Astrocyte of the hippocampus (primary cell): Measurements from ENCODE around the gene KIF3A.

Experiments
- DNase-seq: peaks from one replicate; pipeline ENCODE4 v3.0.0; 2011; ENCODE audit warnings: low read depth, low spot score

The KIF3A gene

DNA sequence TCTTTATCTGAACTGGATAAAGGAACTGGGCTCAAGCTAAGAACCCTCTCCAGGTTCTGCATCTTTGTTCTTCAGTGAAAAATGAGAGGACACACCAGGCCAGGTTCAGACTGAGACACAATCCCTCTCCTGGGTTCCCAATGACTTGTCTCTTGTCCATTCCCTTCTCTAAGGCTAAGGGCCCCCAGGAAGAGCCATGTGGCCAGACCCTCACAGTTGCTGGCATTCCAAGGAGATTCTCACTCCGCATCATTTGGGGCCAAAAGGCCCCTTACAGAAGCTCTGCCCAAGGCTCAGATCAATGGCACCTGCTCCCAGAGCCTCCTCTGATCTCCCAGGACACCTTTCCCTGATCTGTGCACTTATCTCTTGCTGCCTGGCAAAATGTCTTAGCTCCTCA is 58.6 kb downstream of the KIF3A start:
- DNase-seq: no peak

DNA sequence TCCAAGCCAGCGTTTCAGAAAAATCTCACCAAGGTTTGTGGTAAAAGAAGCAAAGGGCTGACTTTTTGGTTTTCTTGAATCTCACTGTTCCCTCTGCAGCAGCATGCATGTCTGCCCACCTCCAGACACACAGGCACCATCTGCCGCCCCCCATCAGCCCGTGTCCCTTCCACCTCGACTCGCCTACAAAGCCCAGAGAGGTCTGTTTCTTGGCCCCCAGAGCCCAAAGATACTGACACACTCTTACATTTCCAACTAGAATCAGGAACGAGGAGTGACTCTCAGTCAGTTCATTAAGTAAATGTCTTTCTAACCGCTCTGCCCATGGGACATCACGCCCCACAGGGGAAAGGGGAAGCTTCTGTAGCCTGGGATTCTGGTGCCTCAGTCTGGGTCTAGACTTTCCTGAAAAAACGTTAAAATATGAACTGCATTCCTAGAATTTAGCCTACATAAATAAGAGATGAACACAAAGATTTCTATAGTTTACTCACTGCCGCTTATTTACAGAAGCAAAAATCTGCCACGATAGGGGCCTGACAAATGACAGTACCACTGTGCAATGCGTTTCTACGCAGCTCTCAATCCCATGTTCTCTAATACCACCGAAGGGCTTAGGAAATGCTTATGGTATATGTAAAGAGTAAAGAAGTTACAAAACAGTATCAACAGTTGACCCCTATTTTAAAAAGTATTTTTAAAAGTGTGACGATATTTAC is 59.5 kb downstream of the KIF3A start:
- no peak for DNase-seq

DNA sequence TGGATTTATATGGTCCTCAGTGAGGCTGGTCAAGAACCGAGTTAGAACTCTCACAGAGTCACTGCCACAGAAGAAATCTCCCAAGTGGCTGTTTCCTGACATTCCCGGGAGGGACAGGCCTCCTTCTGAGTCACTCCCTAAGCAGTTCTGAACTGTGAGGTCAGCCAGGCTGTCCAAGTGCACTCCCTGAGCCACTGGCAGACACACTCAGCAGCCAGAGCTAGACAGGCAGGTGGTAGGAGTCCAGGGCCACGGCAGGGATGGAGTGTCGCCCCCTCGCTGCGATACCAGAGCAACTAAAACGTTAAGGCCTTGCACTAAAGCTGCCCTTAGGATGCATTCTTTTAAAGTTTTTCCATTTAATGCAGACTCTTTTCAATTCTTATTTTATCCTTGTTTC is 60.2 kb downstream of the KIF3A start:
- DNase-seq: peak; percentile 93

DNA sequence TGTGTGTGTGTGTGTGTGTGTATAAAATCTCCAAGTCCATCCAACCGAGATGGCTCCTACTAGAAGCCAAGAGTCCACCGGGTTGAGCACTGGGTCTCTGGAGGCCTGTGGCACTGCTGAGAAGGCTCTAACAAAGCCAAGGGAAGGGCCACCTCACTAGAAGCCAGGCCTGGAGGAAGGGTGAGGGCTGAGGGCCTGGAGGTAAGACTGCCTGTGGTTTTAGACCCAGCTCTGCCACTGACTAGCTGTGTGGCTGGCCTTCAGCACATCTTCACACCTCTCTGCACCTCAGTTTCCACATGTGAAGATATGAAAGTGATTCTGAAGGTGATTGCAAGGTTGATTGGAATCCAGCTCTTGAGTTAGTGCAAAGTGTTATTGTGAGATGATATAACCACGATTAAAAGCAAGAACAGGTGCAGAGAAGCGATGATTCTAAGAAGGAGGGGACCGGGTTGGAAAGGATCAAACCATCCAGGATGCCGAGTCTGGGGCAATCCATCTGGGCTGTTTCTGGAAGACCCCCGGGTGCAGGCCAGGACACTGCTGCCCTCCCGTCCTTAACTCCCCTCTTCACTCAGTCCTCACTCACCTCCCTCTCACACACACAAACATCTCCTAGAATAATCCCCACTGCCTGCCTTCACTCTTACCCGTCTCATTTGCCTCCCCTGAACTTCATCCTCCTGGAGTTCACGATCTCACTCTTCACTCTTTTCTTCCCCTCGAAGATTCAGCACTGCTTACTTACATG is 61.2 kb downstream of the KIF3A start:
- no peak for DNase-seq

DNA sequence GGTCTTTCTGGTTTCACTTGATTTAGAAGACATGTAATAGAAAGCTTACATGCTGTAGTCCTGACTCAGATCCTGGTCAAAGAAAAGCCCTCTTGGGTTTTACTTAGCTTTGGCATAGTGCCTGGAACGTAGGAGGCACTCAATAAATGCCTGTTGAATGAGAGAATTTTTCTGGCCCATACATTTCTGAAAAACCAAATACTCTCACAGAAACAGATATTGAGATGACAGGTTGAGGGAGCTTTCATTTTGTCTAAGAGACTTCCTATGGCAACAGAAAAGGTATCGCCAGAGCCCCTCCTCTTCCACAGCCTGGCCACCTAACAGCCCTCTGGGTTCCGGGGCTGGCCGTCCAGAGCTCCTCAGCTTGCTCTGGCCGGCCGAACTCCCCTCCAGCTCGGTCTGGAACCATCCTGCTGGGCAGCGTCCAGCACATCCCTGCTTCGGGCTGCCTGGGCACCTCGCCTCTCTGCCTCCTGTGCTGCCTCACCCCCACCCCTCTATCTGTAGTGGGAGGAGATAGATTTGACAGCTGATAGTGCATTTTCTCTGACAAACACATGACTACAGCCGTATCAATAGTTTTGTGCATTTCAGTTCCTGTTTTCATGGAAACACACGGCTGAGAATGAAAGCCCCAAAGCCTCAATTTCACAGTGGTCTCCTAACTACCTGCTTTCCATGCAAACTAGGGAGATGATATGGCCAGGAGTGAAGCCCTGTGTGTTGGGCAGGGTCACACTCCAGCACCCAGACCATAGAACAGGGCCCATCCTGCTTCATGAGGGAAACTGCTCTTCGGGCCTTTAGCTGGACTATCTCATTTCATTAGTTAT is 62.5 kb downstream of the KIF3A start:
- peak; percentile 95 for DNase-seq

DNA sequence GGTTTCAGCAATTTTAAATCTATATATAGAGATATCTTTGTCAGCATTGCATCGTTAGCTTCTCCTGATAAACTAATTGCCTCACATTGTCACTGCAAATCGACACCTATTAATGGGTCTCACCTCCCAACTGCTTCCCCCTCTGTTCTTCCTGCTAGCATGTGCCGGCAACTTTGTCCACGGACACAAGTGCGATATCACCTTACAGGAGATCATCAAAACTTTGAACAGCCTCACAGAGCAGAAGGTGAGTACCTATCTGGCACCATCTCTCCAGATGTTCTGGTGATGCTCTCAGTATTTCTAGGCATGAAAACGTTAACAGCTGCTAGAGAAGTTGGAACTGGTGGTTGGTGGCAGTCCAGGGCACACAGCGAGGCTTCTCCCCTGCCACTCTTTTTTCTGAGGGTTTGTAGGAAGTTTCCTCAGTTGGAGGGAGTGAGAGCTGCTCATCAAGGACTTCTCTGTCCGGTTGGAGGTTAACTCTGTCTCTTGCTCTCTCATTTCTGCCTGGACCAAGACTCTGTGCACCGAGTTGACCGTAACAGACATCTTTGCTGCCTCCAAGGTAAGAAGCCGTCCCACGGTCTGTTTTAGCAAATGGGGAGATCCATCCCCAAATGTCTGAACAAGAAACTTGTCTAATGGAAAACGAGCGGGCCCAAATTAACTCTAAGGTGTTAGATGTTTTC is 63.3 kb downstream of the KIF3A start, which contains the start of gene IL4:
IL4 (plus strand) TSS at position 51 of the 692 bp plus-strand sequence; CDS start at position 113, 62 bp downstream.
- DNase-seq: no peak

DNA sequence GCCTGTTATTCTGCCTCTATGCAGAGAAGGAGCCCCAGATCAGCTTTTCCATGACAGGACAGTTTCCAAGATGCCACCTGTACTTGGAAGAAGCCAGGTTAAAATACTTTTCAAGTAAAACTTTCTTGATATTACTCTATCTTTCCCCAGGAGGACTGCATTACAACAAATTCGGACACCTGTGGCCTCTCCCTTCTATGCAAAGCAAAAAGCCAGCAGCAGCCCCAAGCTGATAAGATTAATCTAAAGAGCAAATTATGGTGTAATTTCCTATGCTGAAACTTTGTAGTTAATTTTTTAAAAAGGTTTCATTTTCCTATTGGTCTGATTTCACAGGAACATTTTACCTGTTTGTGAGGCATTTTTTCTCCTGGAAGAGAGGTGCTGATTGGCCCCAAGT is 63.9 kb downstream of the KIF3A start:
- no peak for DNase-seq

DNA sequence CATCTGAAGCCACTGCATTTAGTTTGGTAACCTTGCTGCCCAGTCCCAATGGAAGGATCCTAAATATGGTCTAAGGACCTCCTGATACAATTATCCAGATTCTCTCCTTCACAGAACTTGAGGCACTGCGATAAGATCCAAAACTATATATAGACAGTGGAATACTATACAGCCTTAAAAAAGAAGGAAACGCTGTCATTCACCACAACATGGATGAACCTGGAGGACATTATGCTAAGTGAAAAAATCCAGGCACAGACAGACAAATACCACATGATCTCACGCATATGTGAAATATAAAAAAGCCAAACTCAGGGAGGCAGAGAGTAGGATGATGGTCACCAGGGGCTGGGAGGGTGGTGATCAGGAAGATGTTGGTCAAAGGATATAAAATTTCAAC is 66.3 kb downstream of the KIF3A start:
- no peak for DNase-seq

DNA sequence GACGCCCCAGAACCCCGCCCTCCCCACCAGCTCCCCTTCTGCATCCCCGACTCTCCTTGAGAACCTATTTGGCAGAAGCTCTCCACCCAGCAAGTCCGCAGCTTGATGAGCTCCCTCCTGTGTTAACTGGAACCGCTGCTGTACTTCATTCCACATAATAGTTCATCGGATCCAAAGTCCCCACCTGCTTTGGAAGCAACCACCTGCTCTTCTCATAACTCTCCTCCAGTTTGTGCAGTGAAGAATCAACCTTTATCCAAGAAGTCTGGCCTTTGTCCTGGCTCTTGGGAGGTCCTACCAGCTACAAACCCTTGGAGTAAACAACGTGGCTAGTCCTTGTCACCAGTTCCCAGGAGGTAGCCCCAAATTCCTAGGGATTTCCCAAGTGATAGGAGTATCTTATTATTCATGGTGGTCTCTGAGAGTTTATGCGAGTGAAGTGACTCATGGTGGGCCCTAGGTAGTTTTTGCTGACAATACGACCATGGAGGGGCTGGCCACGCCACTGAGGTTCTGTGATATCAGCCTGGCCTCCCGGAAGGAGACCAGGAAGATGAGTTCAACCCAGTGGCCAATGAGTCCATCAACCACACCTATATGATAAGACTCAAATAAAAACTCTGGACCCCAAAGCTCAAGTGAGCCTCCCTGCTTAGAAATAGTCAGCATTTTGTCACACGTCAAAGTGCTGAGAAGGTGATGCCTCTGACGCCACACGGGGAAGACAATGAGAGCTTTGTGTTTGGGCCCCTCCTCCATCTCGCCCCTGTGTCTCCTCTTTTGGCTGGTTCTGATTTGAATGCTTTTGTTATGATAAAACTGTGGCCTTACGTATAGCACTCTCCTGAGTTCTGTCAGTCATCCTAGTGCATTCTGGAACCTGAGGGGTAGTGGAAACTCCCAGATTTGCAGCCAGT is 67.1 kb downstream of the KIF3A start:
- no peak for DNase-seq

DNA sequence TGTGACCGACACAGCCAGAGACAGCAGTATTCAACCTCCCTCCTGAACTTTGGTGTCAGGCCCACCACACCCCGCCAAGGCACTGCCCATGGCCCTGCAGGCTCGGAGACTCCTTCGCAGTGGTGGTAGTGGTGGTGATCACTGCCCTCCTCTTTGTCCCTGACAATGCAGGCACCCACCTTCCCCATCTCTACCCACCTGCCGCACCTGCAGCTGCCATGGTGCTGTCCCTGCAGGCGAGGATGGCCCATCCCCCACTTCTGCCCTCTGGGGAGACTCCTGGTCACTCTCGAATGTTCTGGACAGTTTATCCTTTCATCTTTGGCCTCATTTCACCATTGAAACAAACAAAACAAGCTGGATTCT is 67.9 kb downstream of the KIF3A start:
- DNase-seq: no peak

DNA sequence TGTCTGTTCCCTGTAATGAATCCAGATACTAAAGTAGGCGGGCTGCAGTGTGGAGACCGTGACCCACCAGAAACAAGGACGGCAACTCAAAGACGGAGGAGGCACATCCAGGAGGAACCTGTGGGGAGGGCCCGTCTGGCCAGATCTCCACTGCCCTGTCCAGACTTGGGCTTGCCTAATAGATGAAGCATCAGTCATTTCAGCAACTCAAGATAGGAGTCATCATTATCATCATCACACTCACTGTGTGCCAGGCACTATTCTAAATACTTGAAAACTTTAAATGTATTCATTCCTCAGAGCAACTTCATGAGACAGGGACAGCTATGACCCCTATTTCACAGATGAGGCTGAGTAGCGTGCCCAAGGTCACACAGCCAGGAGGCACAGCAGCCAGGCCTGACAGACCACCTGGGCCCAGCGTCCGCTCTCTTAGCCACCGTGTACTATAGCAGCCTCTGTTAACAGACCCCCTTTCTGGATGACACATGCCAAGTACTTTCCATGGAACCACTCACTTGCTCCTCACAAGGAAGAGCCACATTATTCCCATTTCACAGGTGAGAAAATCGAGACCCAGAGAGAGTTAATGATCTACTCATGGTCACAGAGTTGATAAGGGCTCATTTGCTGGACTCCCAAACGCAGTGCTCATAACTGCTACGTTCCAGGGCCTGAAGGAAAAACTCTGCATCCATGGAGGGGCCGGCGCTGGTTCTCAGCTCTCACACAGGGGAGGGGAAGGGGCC is 68.5 kb downstream of the KIF3A start:
- no peak for DNase-seq

DNA sequence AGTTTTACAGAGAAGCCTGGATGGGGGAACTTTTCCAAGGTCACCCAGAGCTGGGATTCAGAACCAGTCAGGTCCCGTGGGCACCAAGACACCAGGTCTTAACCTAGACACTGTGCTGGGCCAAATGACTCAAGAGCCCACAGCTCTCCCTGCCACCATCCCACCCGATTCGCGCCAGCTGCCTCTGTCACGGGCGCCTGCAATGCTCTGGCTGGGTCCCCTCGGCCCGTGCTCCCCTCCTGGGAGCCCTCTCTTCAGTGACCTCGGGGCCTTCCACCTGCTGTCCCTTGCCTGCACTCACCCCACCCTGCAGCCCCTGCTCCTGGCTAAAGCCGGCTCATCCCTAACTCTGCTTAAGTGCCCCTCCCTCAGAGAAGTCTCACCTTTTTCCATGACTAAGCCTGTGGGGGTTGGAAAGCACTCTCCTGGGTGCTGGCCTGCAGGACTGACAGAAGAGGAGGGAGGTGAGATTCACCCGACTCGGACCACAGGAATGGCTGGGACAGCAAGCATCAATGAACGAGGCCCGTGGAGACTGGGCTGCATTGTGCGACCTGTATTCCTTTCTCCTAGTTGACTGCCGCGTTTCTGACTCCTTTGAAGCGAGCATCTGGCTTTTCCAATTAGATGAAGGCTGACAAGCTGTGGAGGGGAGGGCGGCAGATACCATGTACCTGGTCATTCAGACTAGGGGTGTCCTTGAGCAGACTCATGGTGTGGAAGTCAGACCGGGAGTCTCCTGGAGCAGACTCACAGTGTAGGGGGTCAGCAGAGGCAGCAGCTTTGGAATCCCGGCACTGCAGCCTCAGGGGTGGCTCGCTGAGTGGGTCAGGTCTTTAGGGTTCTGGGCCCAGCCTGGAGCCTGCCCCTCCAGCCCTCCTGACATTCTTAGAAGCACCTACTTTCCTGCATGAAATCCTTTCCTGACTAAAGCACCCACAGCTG is 69.3 kb downstream of the KIF3A start:
- no peak for DNase-seq

DNA sequence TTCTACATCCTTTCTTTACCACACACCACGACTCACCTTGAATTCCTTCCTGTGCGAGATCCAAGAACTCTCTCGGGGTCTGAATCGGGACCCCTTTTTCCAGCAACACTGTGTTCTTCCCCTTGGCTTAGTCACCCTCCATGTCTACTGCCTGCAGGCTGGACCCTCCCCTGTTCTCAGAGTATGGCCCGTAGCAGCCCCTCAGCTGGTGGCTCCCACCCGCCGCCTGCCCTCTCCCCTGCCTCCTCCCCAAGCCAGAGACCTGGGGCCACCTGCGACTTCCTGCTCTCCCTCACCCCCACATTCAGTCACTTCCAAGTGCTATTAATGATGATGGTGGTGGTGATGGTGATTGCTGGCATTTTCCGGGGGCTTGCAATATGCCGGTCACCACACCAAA is 70.0 kb downstream of the KIF3A start:
- DNase-seq: no peak

DNA sequence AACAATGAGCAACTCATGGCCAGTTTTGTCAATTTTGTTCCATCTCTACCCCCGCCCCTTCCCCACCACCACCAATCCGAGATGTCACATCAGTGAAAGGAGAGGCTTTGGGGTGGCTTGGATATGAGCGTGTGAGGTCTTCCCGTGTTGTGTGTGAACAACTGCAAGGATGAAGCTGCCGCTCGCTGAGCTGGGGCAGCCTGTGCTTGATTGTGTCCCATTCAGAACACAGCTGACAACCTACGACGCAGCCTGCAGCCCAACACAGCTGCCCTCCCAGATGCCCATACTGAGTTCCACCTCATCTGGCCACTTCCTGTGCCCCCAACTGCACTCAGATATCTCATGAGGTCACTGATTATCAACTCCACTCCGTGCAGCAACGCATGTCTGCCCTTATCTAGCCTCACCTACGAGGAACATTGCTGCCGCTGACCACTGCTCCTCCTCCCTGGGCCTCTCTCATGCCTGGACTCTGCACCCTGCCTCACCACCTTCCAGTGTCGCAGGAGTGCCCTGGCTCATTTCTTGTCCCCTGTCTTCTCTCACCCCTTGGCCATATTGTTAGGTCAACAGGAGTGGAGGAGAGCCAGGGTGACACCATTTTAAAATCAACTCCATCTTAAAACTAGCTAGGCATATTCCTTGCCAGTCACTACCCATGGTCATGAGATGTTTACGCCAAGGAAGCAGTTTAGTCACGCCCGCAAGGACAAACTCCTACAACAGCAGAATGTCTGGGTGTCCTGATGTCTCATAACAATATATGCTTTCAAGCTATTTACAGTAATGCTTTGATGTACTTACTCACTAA is 70.8 kb downstream of the KIF3A start:
- DNase-seq: no peak

DNA sequence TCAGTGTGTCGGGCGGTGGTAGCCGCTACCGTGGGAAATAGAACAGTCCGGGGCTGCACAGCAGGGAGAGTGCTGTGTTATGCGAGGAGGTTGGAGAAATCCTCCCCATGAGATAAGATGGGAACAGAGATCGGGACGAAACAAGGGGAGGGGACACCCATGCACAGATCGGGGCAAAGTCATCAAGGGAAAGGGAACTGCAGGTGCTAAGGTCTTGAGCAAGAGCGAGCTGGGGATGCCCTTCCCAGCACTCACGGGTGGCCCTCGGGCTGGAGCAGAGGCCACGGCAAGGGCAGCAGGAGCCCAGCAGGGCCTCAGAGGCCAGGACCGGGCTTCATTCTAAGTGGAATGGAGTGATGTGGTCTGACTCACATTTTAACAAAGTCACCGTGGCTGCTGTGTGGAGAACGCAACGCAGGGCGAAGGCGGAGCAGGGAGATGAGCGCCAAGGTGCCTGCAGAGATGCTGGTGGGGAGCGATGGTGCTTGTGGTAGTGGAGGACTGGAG is 71.7 kb downstream of the KIF3A start:
- no peak for DNase-seq

DNA sequence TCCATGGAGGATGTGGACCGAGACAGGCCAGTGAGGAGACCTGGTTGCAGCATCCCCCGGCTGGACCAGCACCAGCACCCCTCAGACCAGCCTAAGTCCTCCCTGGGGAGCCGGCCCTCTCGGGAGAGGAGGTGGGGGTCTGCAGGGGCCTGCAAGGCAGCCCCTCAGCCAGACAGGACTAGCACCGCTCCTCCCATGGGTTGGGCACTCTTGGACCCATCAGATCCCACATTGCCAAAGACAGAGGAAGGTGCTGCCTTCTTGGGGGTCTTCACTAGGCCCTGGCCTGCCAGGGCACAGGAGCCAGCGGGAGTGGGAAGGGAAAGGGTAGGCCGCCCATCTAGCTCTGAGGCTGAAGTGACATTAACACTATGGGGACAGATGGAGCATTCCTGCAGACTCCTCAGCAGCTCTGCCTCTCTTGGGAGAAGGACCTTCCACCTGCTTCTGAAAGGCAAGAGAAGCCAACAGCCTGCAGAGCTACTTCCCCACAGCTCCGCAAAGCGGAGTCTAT is 72.6 kb downstream of the KIF3A start:
- no peak for DNase-seq
